ENCODE data around the gene TMEM117.

The TMEM117 gene

DNA sequence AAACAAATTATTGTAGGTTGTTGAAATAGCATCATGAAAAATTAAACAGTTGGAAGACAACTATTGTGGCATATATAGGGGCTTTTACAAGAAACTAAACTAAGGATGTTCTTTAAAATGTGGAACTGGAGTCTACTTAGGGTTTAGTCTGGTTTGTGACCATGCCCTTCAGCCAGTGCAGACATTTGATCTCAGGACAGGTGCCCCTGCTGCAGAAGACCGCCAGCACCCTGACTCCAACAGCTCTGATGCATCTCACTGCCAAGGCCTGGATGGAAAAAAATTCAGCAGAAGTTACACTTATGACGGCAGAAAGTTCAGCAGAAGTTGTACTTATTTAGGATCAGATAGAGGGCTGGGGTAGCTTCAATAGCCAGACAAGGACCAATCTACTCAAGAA, 51.5 kb downstream of the TMEM117 start:
- DNase-seq = no peak

DNA sequence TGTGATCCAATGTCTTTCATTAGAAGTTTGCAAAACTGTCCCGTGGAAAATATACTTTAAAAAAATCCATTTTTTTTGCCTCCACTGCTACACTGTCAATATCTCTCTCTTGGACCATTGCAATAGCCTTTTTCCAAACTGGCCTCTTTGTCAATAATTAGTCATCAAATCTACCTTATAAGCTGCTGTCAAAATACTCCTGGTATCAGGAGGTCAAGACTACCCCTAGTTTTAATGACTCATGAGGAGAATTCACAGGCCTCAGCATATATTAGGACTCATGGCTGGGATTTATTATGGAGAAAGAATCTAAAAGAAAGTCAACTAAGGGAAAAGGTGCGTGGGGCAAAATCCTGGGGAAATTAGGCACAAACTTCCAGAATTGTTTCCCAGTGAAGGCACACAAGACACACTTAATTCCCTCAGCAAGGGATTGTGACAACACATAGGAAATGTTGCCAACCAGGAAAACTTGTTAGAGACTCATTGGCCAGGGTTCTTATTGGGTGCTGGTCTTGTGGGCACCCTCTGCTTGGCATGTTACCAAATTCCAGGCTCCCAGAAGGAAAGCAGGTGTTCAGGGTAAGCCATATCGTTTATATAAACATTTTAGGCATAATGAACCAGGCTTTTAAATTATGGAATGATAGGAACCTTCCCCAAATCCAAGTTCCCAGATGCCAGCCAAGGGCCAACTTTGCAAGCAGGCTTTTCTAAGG, 56.1 kb downstream of the TMEM117 start:
- DNase-seq = no peak

DNA sequence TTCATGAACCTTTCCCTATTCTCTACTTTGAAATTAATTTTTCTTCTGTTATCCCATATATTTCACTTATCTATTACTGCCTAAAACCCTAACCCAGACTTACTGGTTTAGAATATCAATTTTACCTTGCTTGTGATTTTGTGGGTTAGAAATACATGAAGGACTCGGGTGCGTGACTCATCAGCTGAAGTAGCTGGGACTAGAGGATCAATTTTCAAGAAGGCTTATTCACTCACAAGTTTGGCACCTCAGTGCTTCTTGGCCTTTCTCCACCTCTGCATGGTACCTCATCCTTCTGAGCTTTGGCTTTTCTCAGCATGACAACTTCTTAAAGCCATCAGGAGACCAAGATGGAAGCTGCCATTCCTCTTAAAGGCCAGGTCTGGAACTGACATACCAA, 57.8 kb downstream of the TMEM117 start:
- no peak for DNase-seq

DNA sequence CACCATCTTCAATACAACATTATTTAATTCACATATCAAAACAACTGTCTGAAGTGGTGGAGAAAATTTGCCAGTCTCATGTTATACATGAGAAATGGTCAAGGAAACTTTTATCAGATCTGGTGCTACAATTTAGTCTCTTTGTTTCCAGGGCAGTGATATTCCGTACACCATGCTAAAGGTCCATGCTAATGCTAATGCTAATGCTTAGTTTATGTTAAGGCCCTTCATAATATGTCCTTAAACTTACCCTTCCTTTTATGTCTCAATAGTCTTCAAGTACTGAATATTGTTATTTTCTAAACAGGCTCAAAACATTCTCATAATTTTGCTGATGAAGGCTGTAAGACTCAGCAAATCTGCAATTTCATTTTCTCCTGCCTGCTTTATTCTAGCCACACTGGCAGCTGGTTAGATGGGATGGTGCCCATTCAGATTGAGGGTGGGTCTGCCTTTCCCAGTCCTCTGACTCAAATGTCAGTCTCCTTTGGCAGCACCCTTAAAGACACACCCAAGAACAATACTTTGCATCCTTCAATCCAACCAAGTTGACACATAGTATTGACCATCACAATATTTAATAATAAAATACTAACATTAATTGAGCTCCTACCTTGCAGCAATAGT, 59.8 kb downstream of the TMEM117 start:
- DNase-seq = no peak

DNA sequence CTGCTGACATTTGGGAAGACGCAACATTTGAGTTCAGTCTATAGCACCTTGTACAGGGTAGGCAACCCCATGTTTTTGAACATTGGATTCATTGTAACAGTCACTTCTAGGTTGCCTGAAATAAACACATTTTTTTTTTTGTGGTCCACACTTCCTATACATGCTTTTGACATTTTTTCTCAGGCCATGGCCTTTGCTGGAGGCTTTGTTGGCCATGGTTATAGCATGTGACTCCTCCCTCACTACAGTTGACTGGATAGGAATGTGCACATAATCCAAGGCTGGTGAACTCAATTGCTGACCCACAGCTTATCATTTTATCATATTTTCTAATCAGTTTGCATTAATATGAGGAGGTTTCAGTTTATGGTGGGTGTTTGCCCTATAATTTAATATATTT, 60.6 kb downstream of the TMEM117 start:
- no peak for DNase-seq

DNA sequence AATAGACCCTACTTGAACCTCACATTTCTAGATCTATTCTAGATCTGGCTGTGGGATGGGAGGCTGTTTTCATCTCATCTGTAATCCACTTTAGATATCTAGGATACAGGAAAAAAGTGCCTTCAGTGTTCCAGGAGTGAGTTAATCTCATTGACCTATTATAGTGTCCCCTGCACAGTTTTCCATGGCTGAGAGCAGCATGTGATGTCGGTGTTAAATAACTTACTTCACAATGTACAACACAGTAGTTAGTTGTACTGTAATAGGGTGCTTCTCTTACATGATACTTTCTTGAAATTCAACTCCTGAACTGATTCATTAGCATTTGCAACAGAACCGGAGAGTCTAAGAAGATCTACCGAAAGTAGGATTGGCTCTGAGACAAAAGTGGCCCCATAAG, 62.6 kb downstream of the TMEM117 start:
- no peak for DNase-seq

DNA sequence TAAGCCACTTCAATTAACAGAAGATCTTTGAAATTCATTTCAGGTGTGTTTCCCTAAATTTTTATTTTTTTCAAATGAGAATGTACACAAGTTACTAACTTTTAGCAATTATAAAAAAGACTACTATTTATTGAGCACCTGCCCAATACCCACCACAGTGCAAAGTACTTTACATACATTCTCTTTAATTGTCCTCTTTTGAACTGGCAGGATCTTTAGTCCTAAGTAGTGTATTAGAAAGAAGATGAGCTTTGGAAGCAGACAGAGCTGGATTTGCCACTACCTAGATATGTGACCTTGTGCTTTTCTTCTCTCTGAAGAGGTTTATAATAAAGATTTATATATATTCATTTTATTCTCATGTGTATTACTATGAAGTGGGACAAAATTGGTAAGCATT, 63.7 kb downstream of the TMEM117 start:
- no peak for DNase-seq

DNA sequence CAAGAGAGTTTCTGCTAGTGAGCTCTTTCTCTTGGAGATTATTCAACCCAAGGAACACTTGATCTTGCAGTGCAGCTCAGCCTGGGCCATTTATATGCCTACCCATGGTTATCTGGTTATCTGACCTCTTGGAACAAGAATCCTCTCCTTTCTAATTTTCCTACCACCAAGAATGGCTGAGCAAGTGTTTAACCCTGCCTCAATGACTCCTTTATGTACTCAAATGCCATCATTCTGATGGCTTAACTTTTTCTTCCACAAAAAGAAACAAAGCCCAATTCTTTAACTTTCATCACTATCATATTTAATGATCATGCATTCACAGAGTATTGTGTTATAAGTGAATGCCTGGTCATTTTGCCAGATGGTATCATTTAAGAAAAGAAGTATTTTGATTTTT, 67.8 kb downstream of the TMEM117 start:
- DNase-seq = no peak

DNA sequence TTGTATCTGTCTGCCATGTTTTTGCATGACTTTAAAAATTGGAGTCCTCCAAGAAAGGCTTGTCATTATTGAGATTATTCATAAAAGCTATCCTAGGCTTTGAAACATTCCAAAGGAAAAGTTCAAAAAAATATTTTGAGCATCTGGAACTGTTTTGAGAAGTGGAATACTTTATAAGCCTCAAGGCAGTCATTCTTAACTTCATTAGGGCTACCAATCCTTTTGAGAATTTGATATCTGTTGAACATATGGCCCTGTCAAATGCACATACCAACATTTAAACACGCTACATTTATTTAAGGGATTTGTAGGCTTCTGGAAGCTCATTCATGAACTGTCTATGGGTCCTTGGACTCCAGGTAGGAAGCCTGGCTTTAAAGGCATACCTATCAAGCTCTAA, 77.0 kb downstream of the TMEM117 start:
- DNase-seq = no peak

DNA sequence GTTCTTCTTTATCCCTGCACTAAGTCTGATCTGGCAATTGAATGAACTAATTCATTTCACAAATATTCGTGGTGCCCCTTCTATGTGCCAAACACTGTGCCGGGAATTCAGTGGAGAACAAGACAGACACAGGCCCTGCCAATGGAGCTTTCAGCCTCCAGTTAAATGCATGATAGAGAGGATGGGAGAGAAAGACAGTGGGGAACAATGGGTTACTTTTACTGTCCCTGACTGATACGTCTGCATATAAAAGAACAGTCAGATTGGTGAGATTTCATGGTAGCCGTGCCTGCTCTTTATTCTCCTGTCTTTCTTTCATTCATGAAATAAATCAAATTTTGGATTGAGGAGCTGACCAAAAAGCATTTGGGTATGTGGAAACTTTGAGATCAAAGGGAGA, 78.5 kb downstream of the TMEM117 start:
- DNase-seq = no peak

DNA sequence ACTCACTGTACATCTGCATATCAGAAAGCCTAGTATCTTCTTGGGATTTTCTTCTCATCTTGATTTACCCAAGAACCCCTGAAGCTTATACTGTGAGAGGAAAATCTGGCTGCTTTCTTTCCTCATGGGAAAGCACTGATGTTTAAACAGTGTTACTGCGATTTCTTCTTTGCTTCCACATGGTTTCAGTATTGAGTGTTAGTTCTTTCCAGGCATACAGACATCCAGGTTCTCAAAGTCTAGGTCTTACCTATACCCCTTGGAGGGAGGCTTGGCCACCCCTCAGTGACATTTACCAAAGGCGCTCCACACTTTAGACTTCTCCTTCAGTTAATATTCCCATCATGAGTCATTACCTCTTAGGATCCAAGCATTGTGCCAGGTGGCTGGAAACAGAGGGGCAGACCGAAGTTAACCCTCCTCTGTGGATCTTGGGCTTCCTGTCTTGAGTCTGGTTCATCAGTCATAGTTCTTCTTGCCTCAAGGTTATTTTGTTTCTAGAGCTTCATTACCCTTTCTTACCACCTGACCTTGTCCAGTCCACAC, 79.1 kb downstream of the TMEM117 start:
- DNase-seq = no peak

DNA sequence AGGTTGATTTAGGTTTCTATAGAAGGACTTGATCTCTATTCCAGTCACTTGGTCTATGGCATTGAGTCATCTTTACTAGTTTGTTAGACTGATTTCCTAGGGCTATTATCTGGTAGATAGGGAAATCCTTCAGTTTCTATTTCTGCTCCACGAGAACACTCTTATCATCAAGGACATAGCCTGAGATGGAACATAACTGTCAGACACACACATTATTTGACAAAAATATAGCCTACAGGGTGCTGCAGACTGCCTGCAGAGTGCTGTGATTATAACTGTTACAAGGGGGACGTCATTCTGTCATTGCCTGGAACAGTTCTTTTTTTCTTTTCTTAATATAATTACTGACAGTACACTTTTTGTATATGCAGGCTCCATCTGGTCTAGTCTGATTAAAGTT, 82.0 kb downstream of the TMEM117 start:
- DNase-seq = no peak

DNA sequence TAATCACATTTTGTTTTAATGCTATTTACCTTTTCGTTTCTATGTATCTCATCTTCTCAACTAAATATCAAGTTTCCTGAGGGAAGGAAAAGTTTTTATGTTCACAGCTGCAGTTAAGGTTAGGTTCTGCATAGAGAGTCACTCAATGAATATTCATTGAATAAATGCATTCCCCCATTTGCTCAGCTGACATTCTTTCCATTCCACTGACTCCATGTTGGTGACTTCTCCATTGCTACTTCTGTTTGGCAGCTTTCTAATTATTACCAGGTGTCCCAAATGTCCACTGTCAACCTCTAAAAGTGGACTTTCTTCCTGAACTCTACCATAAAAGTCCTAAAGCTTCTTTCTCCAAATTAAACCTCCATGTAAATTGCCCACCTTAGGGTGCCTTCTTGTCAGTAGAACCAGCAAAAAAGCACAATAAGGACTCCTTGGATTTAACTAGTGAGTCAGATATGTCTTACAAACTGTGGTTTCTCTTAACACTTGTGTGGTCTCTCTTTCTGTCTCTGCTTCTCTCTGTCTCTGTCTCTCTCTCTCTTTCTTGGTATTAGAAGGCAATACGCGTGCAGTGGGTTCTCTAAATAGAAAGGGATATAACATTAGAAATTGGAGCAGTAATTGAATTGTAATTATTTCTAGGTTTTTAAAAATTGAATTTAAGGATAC, 85.9 kb downstream of the TMEM117 start:
- no peak for DNase-seq

DNA sequence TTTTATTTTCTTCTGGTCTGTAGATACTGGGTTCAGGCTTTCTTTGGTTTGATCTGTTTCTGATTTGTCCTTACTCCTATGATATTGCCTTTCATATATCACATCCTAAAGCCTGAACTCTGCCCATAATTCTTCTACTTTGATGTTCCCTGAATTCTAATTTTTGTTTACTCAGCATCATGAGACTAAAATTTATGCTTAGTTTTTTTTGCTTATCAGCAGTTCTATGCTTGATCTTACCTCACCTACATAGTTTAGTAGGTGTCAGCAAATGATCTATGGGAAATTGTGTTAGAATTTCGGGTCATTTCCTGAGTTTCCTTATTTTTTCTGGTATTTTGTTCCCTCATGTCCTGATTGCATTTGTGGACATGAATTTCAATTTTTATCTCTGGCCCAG, 94.2 kb downstream of the TMEM117 start:
- DNase-seq = no peak

DNA sequence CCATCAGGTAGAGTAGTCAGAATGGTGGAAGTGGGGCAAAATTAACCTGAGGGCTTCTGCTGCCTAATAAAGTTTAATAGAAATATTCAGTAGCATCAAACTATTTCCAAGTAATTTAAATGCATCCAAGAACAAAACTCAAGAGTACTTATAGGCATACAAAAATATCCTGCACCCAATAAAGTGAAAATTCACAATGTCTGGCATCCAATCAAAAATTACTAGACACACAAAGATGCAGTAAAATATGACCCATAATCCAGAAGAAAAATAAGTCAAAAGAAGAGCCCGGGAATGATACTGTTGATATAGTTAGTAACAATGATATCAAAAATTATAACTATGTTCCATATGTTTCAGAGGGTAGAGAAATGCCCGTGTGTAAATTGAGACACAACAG, 95.3 kb downstream of the TMEM117 start:
- no peak for DNase-seq

DNA sequence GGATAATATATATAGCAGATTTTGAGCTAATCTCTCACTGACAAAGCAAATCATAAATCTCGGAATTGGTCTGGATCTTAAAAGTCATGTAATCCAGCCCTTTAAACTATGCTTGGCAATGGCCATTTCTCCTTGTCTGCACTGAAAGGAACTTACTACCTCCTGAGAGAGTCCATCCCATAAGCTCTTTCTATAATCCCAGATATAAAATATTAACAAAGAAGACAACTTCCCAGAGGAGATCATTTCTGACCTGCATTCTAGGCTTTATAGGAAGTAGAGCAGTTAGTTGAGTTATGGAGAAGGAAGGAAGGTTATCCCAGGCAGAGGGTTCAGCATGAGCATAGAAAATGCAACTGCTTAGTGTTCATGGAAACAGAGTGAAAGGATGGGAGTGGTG, 99.7 kb downstream of the TMEM117 start:
- no peak for DNase-seq

DNA sequence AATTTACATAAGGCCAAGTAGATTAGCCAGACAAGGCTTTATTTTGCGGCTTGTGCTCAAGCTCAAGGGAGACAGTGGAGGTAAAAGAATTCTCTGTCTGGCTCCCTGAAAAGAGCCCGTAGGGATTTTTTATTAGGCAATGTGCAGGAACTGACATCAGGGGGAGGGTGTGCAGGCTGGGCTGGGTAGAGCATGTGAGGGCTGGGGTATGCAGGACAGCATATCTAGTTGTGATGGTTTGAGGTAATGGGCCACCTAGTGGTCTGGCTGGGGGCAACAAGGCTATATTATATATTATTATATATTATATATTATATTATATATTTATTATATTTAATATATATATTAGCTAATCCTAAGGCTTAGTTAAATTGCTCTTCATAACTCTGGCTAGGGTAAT, 102.1 kb downstream of the TMEM117 start:
- no peak for DNase-seq

DNA sequence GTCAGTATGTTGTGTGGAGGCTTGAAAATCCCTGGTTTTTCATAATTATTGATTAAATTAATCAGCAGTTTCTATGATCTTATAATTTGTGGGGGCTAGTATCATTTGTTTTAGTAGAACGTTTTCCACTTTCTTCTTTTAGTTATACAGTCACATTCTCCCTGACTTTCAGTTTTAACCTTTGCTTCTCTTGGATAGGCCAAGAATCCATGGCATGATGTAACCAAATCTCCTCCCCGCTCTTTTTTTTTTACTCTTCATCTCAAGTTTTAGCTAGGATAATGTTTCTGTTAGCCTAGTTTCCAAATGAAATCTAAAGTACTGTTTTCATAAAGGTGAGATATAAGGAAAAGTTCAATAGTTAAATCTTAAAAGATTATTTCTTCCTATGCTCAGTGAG, 106.5 kb downstream of the TMEM117 start:
- no peak for DNase-seq

DNA sequence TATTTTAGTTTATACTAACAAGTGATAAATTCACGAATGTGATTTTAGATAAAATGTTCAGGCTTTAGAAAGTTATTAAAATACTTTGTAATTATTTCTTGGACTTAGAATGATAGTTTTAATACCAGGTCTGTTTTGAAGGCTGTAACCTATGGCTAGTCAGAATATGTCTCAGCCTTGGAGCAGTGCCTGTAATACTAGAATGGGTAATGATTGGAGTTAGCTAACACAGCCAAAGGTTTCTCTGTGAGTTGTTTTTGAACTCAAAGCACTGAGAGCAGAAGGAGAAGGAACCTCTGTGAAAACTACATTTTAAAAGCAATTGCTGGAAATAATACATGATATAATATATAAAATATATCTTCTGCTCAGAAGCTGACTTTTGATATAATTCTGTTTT, 110.1 kb downstream of the TMEM117 start:
- DNase-seq = no peak

DNA sequence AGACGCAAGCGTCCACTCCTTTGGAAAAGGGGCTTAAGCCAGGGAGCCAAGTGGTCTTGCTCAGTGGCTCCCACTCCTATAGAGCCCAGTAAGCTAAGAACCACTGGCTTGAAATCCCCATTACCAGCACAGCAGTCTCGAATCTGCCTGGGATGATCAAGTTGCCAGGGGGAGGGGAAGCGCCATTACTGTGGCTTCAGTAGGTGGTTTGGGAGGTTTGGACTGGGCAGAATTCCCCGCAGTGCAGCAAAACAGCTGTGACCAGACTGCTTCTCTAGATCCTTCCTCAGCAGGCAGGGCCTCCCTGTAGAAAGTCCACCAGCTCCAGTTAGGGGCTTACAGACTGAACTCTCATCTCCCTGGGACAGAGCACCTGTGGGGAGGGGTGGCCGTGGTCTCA, 115.4 kb downstream of the TMEM117 start:
- DNase-seq = no peak

DNA sequence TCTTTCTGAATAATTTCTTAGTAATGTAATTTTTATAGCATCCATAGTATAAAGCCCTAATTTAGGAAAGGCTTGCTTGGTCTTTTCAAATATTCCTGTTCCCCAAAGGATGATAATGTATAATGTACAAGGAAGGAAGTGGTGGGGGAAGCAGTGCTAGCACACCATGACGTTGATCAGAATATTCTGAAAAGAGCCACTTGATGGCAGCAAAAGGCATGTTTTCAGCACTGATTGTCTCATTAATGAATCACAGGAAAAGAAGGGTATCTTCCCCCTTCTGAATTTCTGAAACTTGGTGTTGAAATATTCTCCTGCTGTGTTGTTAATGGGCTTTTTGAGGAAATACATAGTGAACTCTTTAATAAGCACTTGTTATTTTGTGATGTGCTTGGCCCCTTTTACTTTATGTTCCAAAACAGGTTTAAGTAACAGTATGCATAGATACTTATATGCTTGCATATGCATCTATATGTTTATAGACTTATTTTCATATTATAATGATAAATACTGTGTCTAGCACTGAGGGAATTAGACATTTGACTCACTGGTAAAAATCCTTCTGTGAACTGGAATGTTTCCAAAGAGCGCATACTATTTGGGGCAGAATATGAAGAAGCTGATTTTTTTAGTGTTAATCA, 122.0 kb downstream of the TMEM117 start:
- no peak for DNase-seq

DNA sequence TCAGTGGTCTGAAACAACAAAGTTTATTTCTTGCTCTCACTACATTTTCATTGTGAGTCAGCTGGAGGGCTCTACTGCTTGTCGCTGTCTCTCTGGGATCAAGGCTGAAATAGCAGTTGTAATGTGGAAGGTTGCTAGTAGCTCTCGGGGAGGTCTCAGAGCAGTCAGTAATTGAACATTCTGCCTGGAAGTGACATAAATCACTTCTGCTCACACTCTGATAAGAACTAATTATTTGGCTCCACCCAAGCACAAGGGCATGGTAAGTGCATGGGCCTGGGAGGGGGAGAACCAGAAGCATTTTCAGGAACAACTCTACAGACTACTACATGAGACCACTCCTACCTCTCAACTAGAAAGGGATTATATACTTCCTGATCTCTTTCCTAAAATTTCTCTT, 128.2 kb downstream of the TMEM117 start:
- no peak for DNase-seq

DNA sequence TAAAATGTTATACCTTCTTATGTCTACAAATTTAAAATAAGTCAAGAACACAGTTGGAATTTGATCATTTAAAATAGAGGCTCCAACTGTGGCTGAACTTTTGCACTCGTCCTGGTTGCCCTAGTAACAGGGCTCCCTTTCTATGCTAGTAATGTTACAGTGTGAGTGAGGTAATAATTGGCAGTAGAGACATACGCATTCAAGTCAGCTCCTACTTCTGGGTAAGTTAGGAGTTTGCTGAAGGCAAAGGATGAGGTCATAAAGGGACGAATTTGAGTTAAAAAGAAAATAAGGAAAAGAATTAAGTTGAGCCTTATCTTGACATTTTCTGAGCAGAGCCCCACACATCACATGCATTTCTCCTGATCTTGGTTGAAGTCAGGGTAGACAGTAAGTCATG, 129.1 kb downstream of the TMEM117 start:
- DNase-seq = no peak

DNA sequence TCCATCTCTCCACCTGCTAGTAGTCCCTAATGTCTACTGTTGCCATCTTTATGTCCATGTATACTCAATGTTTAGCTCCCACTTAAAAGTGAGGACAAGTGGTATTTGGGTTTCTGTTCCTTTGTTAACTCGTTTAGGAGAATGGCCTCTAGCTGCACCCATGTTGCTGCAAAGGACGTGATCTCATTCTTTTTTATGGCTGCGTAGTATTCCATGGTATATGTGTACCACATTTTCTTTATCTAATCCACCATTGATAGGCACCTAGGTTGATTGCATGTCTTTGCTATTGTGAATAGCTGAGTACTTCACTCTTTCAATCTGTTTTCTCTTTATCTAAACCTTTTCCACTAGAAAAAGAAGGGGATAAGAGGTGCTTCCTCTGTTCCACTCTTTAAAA, 130.0 kb downstream of the TMEM117 start:
- no peak for DNase-seq

Measured in activated CD4-positive, alpha-beta T cell treated with anti-CD3 and anti-CD28 coated beads, Interleukin-2, amount 50 U/mL, for 1 hour (primary cell).